Measurements from ENCODE around the gene ASL.
"Not testable (repeated sequence)": the region's sequence is repeated elsewhere in the genome, so short reads cannot be mapped to it uniquely, and the experiment has no call there.

ASL gene

DNA sequence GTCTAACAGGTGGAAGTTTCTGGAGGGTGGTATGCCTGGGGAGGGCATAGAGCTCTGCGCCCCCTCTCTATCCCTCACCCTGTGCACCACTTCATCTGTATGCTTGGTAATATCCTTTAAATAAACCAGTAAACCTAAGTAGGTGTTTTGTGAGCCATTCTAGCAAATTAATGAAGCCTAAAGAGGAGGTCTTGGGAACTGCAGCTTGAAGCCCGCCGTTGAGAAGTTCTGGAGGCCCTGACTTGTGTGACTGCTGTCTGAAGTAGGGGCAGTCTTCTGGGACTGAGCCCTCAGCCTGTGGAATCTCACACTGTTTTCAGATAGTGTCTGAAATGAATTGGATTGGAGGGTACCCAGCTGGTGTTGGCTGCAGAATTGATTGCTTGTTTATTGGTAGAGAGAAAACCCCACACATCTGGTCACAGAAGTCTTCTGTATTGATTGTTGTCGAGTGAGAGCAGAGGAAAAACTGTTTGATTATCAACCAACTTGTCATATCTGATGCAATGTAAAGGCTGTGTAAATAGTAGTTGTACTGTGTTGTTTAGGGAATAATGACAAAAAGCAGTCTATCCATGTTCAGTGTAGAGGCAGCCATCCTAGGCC, 43.7 kb downstream of the ASL start:
- POLR2A ChIA-PET = no interaction called here
- peaks cover 4 to 20% (median 11%) of the 10 kb centered on the region in 4 experiments for H3K4me1 ChIP-seq (ENCODE audit: control extremely low read depth in 1 of 4, control insufficient read depth in 4 of 4, insufficient read depth in 4 of 4, low read length in 3 of 4)
- no peaks in the 10 kb centered on the region for H3K9me3 ChIP-seq (ENCODE audit: control extremely low read depth in 1 of 5, control insufficient read depth in 4 of 5, insufficient read depth in 2 of 5, low read depth in 1 of 5, low read length in 4 of 5)
- H3K27ac ChIP-seq (ENCODE audit: insufficient read depth in 1 of 2, low read depth in 1 of 2, low read length in 2 of 2, poor library complexity in 1 of 2, severe bottlenecking in 2 of 2) = peak overlapping the region in 1 of 2 experiments; percentile 1
- peaks cover 2 to 14% (median 6%) of the 10 kb centered on the region in 4 experiments for H3K36me3 ChIP-seq (ENCODE audit: control insufficient read depth in 4 of 4, insufficient read depth in 4 of 4, low read length in 3 of 4)
- DNase-seq = no peak
- H3K4me3 ChIP-seq (ENCODE audit: control insufficient read depth in 1 of 7, extremely low read depth in 1 of 7, insufficient read depth in 4 of 7, low read depth in 2 of 7, low read length in 6 of 7) = no peak overlapping the region
- no peaks in the 10 kb centered on the region for H3K27me3 ChIP-seq (replicated peaks in 2 of 5; ENCODE audit: control insufficient read depth in 4 of 5, insufficient read depth in 5 of 5, low read length in 4 of 5)
- 96% methylated on average over 2 of the region's 4 CpGs for WGBS (ENCODE audit: insufficient coverage)
- CTCF ChIA-PET = no interaction called here

DNA sequence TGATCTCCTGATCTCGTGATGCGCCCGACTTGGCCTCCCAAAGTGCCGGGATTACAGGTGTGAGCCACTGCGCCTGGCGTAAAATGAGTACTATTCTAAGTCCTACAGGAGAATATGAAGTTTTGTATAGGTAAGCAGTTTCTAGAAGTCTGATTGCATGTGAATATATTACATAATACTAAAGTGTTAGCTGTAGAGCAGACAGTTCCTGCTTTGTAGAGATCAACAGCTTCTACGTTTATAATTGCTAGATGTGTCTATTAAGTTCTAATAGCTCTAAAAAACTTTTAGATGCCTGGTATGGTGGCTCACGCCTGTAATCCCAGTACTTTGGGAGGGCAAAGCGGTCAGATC, 47.5 kb downstream of the ASL start:
- 98% methylated on average over 7 of the region's 9 CpGs for WGBS (ENCODE audit: insufficient coverage)
- peaks cover 0 to 14% (median 6%) of the 10 kb centered on the region in 4 experiments for H3K36me3 ChIP-seq (ENCODE audit: control insufficient read depth in 4 of 4, insufficient read depth in 4 of 4, low read length in 3 of 4)
- DNase-seq = no peak
- no peaks in the 10 kb centered on the region for H3K27me3 ChIP-seq (replicated peaks in 2 of 5; ENCODE audit: control insufficient read depth in 4 of 5, insufficient read depth in 5 of 5, low read length in 4 of 5)
- peaks cover 0 to 19% (median 10%) of the 10 kb centered on the region in 4 experiments for H3K4me1 ChIP-seq (ENCODE audit: control extremely low read depth in 1 of 4, control insufficient read depth in 4 of 4, insufficient read depth in 4 of 4, low read length in 3 of 4)
- POLR2A ChIA-PET = no interaction called here
- CTCF ChIA-PET = no interaction called here
- no peak overlapping the region for H3K4me3 ChIP-seq (ENCODE audit: control insufficient read depth in 1 of 7, extremely low read depth in 1 of 7, insufficient read depth in 4 of 7, low read depth in 2 of 7, low read length in 6 of 7)
- H3K27ac ChIP-seq (ENCODE audit: insufficient read depth in 1 of 2, low read depth in 1 of 2, low read length in 2 of 2, poor library complexity in 1 of 2, severe bottlenecking in 2 of 2) = no peak overlapping the region
- no peaks in the 10 kb centered on the region for H3K9me3 ChIP-seq (ENCODE audit: control extremely low read depth in 1 of 5, control insufficient read depth in 4 of 5, insufficient read depth in 2 of 5, low read depth in 1 of 5, low read length in 4 of 5)

DNA sequence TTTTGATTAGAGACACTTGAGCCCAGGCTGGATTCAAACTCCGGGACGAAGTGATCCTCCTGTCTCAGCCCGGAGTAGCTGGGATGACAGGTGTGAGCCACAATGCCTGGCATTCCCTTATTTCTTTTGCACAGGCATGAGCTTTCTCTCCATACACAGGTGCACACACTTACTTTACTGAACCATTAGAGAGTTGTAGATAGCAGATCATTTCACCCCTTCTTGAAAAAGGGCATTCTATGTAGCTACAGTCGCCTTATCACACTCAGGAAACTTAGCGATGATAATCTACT, 48.9 kb downstream of the ASL start:
- H3K4me1 ChIP-seq (ENCODE audit: control extremely low read depth in 1 of 4, control insufficient read depth in 4 of 4, insufficient read depth in 4 of 4, low read length in 3 of 4) = peaks cover 0 to 24% (median 14%) of the 10 kb centered on the region in 4 experiments
- DNase-seq; H3K4me3 ChIP-seq (ENCODE audit: control insufficient read depth in 1 of 7, extremely low read depth in 1 of 7, insufficient read depth in 4 of 7, low read depth in 2 of 7, low read length in 6 of 7); POLR2A ChIA-PET; H3K9me3 ChIP-seq (ENCODE audit: control extremely low read depth in 1 of 5, control insufficient read depth in 4 of 5, insufficient read depth in 2 of 5, low read depth in 1 of 5, low read length in 4 of 5); H3K27me3 ChIP-seq (replicated peaks in 2 of 5; ENCODE audit: control insufficient read depth in 4 of 5, insufficient read depth in 5 of 5, low read length in 4 of 5); H3K36me3 ChIP-seq (ENCODE audit: control insufficient read depth in 4 of 4, insufficient read depth in 4 of 4, low read length in 3 of 4): not testable (repeated sequence)
- 96% methylated on average over 3 of the region's 5 CpGs for WGBS (ENCODE audit: insufficient coverage)
- CTCF ChIA-PET = interaction anchor here (1.0 to 1.6 kb wide), 2 partner anchors 9 to 14 kb away, joined by 3 to 6 read pairs; no protein-coding TSS in a partner anchor
- peak overlapping the region in 1 of 2 experiments; percentile 14 for H3K27ac ChIP-seq (ENCODE audit: insufficient read depth in 1 of 2, low read depth in 1 of 2, low read length in 2 of 2, poor library complexity in 1 of 2, severe bottlenecking in 2 of 2)

DNA sequence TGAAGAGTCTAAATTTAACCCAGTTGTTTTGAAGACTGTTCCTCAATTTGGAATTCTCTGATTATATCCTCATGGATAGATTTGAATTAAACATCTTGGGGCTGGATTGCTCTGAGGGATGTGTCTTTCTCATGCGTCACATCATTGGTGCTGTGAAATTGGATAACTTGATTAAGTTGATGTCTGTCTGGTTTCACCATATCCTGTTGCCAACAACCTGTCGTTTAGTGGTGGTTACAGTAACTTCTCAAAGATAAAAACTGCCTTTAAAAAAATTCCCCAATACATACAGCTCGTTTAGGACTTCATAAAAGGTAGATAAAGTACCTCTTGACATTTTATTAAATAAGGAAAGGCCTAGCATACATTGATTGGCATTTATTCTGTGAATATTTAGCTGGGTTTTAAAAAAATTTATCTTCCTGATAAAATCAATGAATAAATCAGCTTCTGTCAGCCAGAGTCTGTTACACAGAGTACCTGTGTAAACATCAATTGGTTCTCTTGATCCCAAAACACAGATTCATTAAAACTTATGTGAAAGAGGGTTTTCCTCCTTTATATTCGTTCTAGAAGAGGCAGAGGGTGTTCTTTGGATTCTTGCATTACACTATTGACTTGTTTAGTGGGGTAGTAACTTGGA, 49.6 kb downstream of the ASL start:
- peaks cover 0 to 26% (median 16%) of the 10 kb centered on the region in 4 experiments for H3K4me1 ChIP-seq (ENCODE audit: control extremely low read depth in 1 of 4, control insufficient read depth in 4 of 4, insufficient read depth in 4 of 4, low read length in 3 of 4)
- no peaks in the 10 kb centered on the region for H3K9me3 ChIP-seq (ENCODE audit: control extremely low read depth in 1 of 5, control insufficient read depth in 4 of 5, insufficient read depth in 2 of 5, low read depth in 1 of 5, low read length in 4 of 5)
- CTCF ChIA-PET = interaction anchor here (1.0 to 1.6 kb wide), 2 partner anchors 9 to 13 kb away, joined by 3 to 6 read pairs; no protein-coding TSS in a partner anchor
- no peaks in the 10 kb centered on the region for H3K27me3 ChIP-seq (replicated peaks in 2 of 5; ENCODE audit: control insufficient read depth in 4 of 5, insufficient read depth in 5 of 5, low read length in 4 of 5)
- 86% methylated on average over 1 of the region's 4 CpGs for WGBS (ENCODE audit: insufficient coverage)
- H3K36me3 ChIP-seq (ENCODE audit: control insufficient read depth in 4 of 4, insufficient read depth in 4 of 4, low read length in 3 of 4) = peaks cover 0 to 7% (median 1%) of the 10 kb centered on the region in 4 experiments
- no peak overlapping the region for H3K4me3 ChIP-seq (ENCODE audit: control insufficient read depth in 1 of 7, extremely low read depth in 1 of 7, insufficient read depth in 4 of 7, low read depth in 2 of 7, low read length in 6 of 7)
- peak in 2 of 3 donors; percentile 17 to 38 for DNase-seq
- peak overlapping the region in 1 of 2 experiments; percentile 14 for H3K27ac ChIP-seq (ENCODE audit: insufficient read depth in 1 of 2, low read depth in 1 of 2, low read length in 2 of 2, poor library complexity in 1 of 2, severe bottlenecking in 2 of 2)
- POLR2A ChIA-PET = no interaction called here

DNA sequence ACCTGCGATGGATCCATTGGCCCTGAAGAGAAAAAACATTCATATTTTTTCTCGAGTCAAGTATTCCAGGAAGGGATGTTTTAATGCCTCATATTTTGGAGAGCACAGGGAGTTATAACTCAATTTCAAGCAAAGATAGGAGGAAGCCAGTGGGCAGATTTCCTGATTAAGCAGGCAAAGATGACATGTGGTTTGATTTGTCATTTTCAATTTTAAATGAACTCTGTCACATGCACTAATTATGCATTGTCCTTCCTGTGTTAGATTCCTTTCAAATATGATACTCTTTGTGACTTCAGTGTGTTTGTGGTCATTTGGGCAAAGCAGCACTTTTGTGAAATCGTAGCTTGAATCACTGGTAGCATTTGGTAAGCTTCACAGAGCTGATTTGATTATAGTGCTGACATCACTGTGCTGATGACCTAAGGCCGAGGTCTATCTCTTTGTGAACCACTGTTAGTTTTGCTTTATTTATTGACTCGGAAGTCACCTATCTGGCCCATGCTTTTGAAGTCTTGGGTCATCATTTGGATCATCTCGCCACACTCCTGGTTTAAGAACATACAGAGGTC, 50.2 kb downstream of the ASL start:
- H3K36me3 ChIP-seq (ENCODE audit: control insufficient read depth in 4 of 4, insufficient read depth in 4 of 4, low read length in 3 of 4); H3K4me3 ChIP-seq (ENCODE audit: control insufficient read depth in 1 of 7, extremely low read depth in 1 of 7, insufficient read depth in 4 of 7, low read depth in 2 of 7, low read length in 6 of 7); H3K9me3 ChIP-seq (ENCODE audit: control extremely low read depth in 1 of 5, control insufficient read depth in 4 of 5, insufficient read depth in 2 of 5, low read depth in 1 of 5, low read length in 4 of 5); H3K27me3 ChIP-seq (replicated peaks in 2 of 5; ENCODE audit: control insufficient read depth in 4 of 5, insufficient read depth in 5 of 5, low read length in 4 of 5); DNase-seq; POLR2A ChIA-PET: not testable (repeated sequence)
- CTCF ChIA-PET = interaction anchor here (1.6 kb wide), 1 partner anchor 10 kb away, joined by 6 read pairs; no protein-coding TSS in a partner anchor
- peaks cover 0 to 26% (median 16%) of the 10 kb centered on the region in 4 experiments for H3K4me1 ChIP-seq (ENCODE audit: control extremely low read depth in 1 of 4, control insufficient read depth in 4 of 4, insufficient read depth in 4 of 4, low read length in 3 of 4)
- peak overlapping the region in 1 of 2 experiments; percentile 14 for H3K27ac ChIP-seq (ENCODE audit: insufficient read depth in 1 of 2, low read depth in 1 of 2, low read length in 2 of 2, poor library complexity in 1 of 2, severe bottlenecking in 2 of 2)
- WGBS (ENCODE audit: insufficient coverage) = 88% methylated on average over 5 of the region's 6 CpGs

DNA sequence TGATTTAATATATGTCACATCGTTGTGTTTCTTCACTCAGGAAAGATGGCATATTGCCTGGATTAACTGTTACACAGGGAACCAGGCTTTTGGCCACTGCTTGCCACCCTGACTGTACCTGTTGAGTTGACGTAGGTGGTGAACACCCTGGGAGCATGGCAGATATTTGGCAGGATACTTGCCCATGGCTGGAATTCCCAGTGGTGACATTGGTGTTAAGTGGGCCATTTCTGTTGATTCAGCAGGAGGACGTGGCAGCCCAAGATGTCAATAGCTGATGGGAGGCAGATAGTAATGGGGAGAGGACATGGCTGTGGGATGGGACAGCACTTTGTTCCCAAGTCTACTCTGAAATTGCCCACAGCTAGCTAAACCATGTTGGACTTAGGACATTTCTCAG, 51.6 kb downstream of the ASL start:
- POLR2A ChIA-PET; H3K27ac ChIP-seq (ENCODE audit: insufficient read depth in 1 of 2, low read depth in 1 of 2, low read length in 2 of 2, poor library complexity in 1 of 2, severe bottlenecking in 2 of 2); H3K9me3 ChIP-seq (ENCODE audit: control extremely low read depth in 1 of 5, control insufficient read depth in 4 of 5, insufficient read depth in 2 of 5, low read depth in 1 of 5, low read length in 4 of 5); H3K27me3 ChIP-seq (replicated peaks in 2 of 5; ENCODE audit: control insufficient read depth in 4 of 5, insufficient read depth in 5 of 5, low read length in 4 of 5); DNase-seq; H3K4me3 ChIP-seq (ENCODE audit: control insufficient read depth in 1 of 7, extremely low read depth in 1 of 7, insufficient read depth in 4 of 7, low read depth in 2 of 7, low read length in 6 of 7): not testable (repeated sequence)
- Histone ChIP-seq H3K36me3 (ENCODE audit: control insufficient read depth in 4 of 4, insufficient read depth in 4 of 4, low read length in 3 of 4) (peaks cover 5 to 12% (median 9%) of the 10 kb centered on the region in 4 experiments), H3K4me1 (ENCODE audit: control extremely low read depth in 1 of 4, control insufficient read depth in 4 of 4, insufficient read depth in 4 of 4, low read length in 3 of 4) (peaks cover 0 to 26% (median 16%) of the 10 kb centered on the region in 4 experiments)
- WGBS (ENCODE audit: insufficient coverage) = 100% methylated on average over 2 of the region's 3 CpGs
- CTCF ChIA-PET = interaction anchor here (1.2 kb wide), 1 partner anchor 11 kb away, joined by 5 read pairs; no protein-coding TSS in a partner anchor
